HepG2 (cell line): Measurements from ENCODE around the gene TSPAN32. TPM values are rescaled to one million over a fixed set of nuclear protein-coding genes. Genes with fewer than 3 reads are reported as not detected.

Source experiments
- ATM ChIP-seq: fragments of 450-650 bp; IDR thresholded peaks from 2 replicates; pipeline ENCODE4 v1.7.1; 2017; ENCODE audit warnings: mild to moderate bottlenecking, borderline replicate concordance
- BCL3 ChIP-seq: sonication (generic); formaldehyde crosslinking; IDR thresholded peaks from 2 replicates; pipeline ENCODE4 v1.5.1; 2020; ENCODE audit warnings: mild to moderate bottlenecking, missing genetic modification reagents, moderate library complexity
- E2F5 ChIP-seq: sonication (generic); formaldehyde crosslinking; conservative IDR thresholded peaks from 2 replicates; pipeline ENCODE4 v1.4.0; 2020; ENCODE audit warnings: missing genetic modification reagents
- MTF1 ChIP-seq: sonication (generic); formaldehyde crosslinking; IDR thresholded peaks from 2 replicates; pipeline ENCODE4 v1.5.0; 2020; ENCODE audit warnings: missing genetic modification reagents
- NR2F1 ChIP-seq, 2 experiments: fragments of 450-650 bp in 1 of 2; formaldehyde crosslinking in 1 of 2; IDR thresholded peaks; 2 replicates each; pipeline versions ENCODE4 v1.5.0 to v1.6.1; 2016 to 2020; ENCODE audit warnings: mild to moderate bottlenecking in 1 of 2, missing compliant biosample characterization in 1 of 2, missing genetic modification reagents in 1 of 2, moderate library complexity in 1 of 2
- TAF15 ChIP-seq: fragments of 200-400 bp; formaldehyde crosslinking; IDR thresholded peaks from one replicate; pipeline ENCODE4 v1.6.1; 2018; ENCODE audit warnings: mild to moderate bottlenecking, low read depth, low read length; ENCODE audit not compliant: poor library complexity, severe bottlenecking
- ZNF354B ChIP-seq: sonication (generic); formaldehyde crosslinking; IDR thresholded peaks from 2 replicates; pipeline ENCODE4 v1.8.0; 2022; ENCODE audit warnings: mild to moderate bottlenecking, missing genetic modification reagents
- ZNF446 ChIP-seq: sonication (generic); formaldehyde crosslinking; IDR thresholded peaks from 2 replicates; pipeline ENCODE4 v1.5.0; 2020; ENCODE audit warnings: mild to moderate bottlenecking, missing genetic modification reagents
- ZNF768 ChIP-seq: sonication (generic); formaldehyde crosslinking; IDR thresholded peaks from 2 replicates; pipeline ENCODE4 v1.4.0; 2020; ENCODE audit warnings: missing genetic modification reagents
- ZSCAN25 ChIP-seq: sonication (generic); formaldehyde crosslinking; IDR thresholded peaks from 2 replicates; pipeline ENCODE4 v1.8.0; 2022; ENCODE audit warnings: mild to moderate bottlenecking, missing genetic modification reagents
- ZZZ3 ChIP-seq: sonication (generic); formaldehyde crosslinking; IDR thresholded peaks from 2 replicates; pipeline ENCODE4 v1.4.0; 2020; ENCODE audit warnings: missing genetic modification reagents, mild to moderate bottlenecking, borderline replicate concordance
- polyA plus RNA-seq, 8 experiments: library from polyadenylated mRNA; depleted of rRNA in 3 of 8; stranded (reverse) in 7 of 8; unstranded in 1 of 8; fragments of >200 nt; fragmentation: Illumina TruSeq in 4 of 8; extraction: Trizol in 4 of 8; gene quantifications; 2 replicates each; pipeline versions ENCODE4 v1.2.1 to v1.2.3, GENCODE V29; 2011 to 2016; ENCODE audit warnings: low read depth in 4 of 8, missing spikeins in 1 of 8, mixed read lengths in 1 of 8; ENCODE audit not compliant: insufficient read depth in 1 of 8
- total RNA-seq, 5 experiments: library from RNA; depleted of rRNA; stranded (reverse); fragments of >200 nt; fragmentation: Illumina TruSeq; extraction: Trizol; gene quantifications; 2 replicates each; pipeline ENCODE4 v1.2.3, GENCODE V29; 2016; ENCODE audit warnings: low read depth in 1 of 5
- TF ChIP-seq, protein P1 (sequence below): sonication (generic); formaldehyde crosslinking; IDR thresholded peaks from 2 replicates; pipeline ENCODE4 v1.5.0; 2020; ENCODE audit warnings: mild to moderate bottlenecking, missing genetic modification reagents

TSPAN32 gene
- total and polyA plus RNA-seq, 2 of the 13 experiments (the other 11 are each of a cell fraction or from before 2014, with no cell fraction given): 0.09 to 0.70 TPM

GRCh38 chr11:2276280-2277007 is 25.4 kb upstream of the TSPAN32 start (continued):
- TF ChIP-seq, protein P1, sequence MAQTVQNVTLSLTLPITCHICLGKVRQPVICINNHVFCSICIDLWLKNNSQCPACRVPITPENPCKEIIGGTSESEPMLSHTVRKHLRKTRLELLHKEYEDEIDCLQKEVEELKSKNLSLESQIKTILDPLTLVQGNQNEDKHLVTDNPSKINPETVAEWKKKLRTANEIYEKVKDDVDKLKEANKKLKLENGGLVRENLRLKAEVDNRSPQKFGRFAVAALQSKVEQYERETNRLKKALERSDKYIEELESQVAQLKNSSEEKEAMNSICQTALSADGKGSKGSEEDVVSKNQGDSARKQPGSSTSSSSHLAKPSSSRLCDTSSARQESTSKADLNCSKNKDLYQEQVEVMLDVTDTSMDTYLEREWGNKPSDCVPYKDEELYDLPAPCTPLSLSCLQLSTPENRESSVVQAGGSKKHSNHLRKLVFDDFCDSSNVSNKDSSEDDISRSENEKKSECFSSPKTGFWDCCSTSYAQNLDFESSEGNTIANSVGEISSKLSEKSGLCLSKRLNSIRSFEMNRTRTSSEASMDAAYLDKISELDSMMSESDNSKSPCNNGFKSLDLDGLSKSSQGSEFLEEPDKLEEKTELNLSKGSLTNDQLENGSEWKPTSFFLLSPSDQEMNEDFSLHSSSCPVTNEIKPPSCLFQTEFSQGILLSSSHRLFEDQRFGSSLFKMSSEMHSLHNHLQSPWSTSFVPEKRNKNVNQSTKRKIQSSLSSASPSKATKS: no peak
- TF ChIP-seq ZNF354B (CRISPR knock-in tag) (no peak), ZZZ3 (CRISPR knock-in tag) (no peak), ZNF446 (CRISPR knock-in tag) (no peak), ZSCAN25 (CRISPR knock-in tag) (no peak), MTF1 (CRISPR knock-in tag) (no peak), ZNF768 (CRISPR knock-in tag) (no peak), E2F5 (CRISPR knock-in tag) (no peak), NR2F1 (CRISPR knock-in tag; IDR thresholded peaks at IDR 0.05) (no peak), BCL3 (no peak), TAF15 (no peak), ATM (no peak)
